Dendritic cell treated with granulocyte-macrophage colony-stimulating factor and Interleukin-4, amounts not matched to agents 40 ng/mL and 50 ng/mL, for 4 days (primary cell): ENCODE data around the gene CAPS2.

Experiments used
- H3K27ac Mint-ChIP-seq: one replicate; pipeline ENCODE4 v1.8.0; 2022; ENCODE audit warnings: mild to moderate bottlenecking, mixed read lengths
- H3K27me3 Mint-ChIP-seq: one replicate; pipeline ENCODE4 v1.8.0; 2022; ENCODE audit warnings: mild to moderate bottlenecking, mixed read lengths
- H3K36me3 Mint-ChIP-seq: one replicate; pipeline ENCODE4 v1.8.0; 2022; ENCODE audit warnings: low read depth, mixed read lengths
- H3K4me1 Mint-ChIP-seq: one replicate; pipeline ENCODE4 v1.8.0; 2022; ENCODE audit warnings: low read depth, mixed read lengths
- H3K4me3 Mint-ChIP-seq: one replicate; pipeline ENCODE4 v1.8.0; 2022; ENCODE audit warnings: mild to moderate bottlenecking, moderate library complexity, mixed read lengths
- H3K9me3 Mint-ChIP-seq: one replicate; pipeline ENCODE4 v1.8.0; 2022; ENCODE audit warnings: mixed read lengths
- intact Hi-C: fragments of 100-400 bp; cut with micrococcal nuclease; formaldehyde crosslinking; loops from one replicate; pipeline ENCODE4 v1.15.0; 2022

The CAPS2 gene

GRCh38 chr12:75289753-75290152 is 40.4 kb downstream of the CAPS2 start:
- intact Hi-C loops, result no loop called here
- H3K4me1 Mint-ChIP-seq, result no peaks in the 10 kb centered on the region
- no peak overlapping the region for H3K4me3 Mint-ChIP-seq
- no peaks in the 10 kb centered on the region for H3K9me3 Mint-ChIP-seq
- no peaks in the 10 kb centered on the region for H3K36me3 Mint-ChIP-seq
- H3K27ac Mint-ChIP-seq, result no peak overlapping the region
- no peaks in the 10 kb centered on the region for H3K27me3 Mint-ChIP-seq

- Mint-ChIP-seq H3K36me3 (no peaks in the 10 kb centered on the region), H3K4me3 (no peak overlapping the region), H3K4me1 (no peaks in the 10 kb centered on the region), H3K27me3 (no peaks in the 10 kb centered on the region), H3K9me3 (no peaks in the 10 kb centered on the region), H3K27ac (no peak overlapping the region)
- intact Hi-C loops, result no loop called here
Measured at GRCh38 chr12:75288860-75289259, 41.3 kb downstream of the CAPS2 start.

DNA sequence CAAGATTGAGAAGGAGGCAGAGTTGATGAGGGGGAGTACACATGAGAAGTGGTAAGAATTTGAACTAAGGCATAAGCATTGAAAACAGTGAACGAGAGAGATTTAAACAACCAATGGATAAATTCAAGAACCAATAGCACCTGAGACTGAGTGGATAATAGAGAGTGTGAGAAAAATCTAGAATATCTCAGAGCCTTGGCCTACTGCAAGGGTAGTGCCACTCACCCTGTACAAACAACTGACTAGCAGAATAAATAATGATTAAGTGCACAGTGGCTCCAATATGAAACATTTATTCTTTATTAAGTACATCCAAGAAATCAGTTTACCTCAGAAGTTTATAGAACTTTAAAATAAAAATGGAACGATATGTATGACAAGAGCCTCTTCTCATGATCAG is 54.4 kb downstream of the CAPS2 start:
- intact Hi-C loops, result no loop called here
- Mint-ChIP-seq H3K4me1 (no peaks in the 10 kb centered on the region), H3K27me3 (no peaks in the 10 kb centered on the region), H3K36me3 (no peaks in the 10 kb centered on the region), H3K9me3 (no peaks in the 10 kb centered on the region), H3K27ac (no peak overlapping the region), H3K4me3 (no peak overlapping the region)

DNA sequence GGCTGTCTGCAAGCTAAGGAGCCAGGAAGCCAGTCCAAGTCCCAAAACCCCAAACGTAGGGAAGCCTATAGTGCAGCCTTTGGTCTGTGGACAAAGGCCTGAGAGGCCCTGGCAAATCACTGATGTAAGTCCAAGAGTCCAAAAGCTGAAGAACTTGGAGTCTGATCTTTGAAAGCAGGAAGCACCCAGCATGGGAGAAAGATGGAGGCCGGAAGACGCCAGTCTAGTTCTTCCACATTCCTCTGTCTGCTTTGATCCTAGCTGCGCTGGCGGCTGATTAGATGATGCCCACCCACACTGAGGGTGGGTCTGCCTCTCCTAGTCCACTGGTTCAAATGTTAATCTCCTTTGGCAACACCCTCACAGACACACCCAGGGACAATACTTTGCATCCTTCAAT is 58.5 kb downstream of the CAPS2 start:
- intact Hi-C loops, result no loop called here
- H3K9me3 Mint-ChIP-seq, result no peaks in the 10 kb centered on the region
- no peak overlapping the region for H3K4me3 Mint-ChIP-seq
- H3K4me1 Mint-ChIP-seq, result no peaks in the 10 kb centered on the region
- H3K27me3 Mint-ChIP-seq, result no peaks in the 10 kb centered on the region
- no peaks in the 10 kb centered on the region for H3K36me3 Mint-ChIP-seq
- H3K27ac Mint-ChIP-seq, result no peak overlapping the region

GRCh38 chr12:75270157-75270556 is 60.0 kb downstream of the CAPS2 start:
- H3K4me1 Mint-ChIP-seq, result no peaks in the 10 kb centered on the region
- no peaks in the 10 kb centered on the region for H3K9me3 Mint-ChIP-seq
- no peaks in the 10 kb centered on the region for H3K27me3 Mint-ChIP-seq
- no peak overlapping the region for H3K27ac Mint-ChIP-seq
- intact Hi-C loops, result no loop called here
- H3K36me3 Mint-ChIP-seq, result no peaks in the 10 kb centered on the region
- H3K4me3 Mint-ChIP-seq, result no peak overlapping the region

DNA sequence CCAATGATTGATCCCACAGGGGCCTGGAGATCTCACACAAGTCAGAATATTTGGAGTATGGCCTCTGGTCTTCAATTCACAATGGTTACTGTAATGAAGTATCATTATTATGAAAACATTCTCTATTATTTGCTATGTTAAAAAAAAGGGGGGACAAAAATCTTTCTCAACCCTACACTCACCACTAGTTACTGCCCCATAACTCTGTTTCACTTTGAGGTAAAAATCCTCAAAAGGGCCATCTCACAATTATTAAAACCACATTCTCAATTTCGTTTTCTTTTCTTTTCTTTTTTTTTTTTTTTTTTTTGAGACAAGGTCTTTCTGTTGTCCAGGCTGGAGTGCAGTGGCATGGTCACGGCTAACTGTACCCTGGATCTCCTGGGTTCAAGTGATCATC is 60.9 kb downstream of the CAPS2 start:
- Mint-ChIP-seq H3K27me3 (no peaks in the 10 kb centered on the region), H3K9me3 (no peaks in the 10 kb centered on the region), H3K36me3 (no peaks in the 10 kb centered on the region), H3K27ac (no peak overlapping the region), H3K4me3 (no peak overlapping the region), H3K4me1 (no peaks in the 10 kb centered on the region)
- intact Hi-C loops, result no loop called here

DNA sequence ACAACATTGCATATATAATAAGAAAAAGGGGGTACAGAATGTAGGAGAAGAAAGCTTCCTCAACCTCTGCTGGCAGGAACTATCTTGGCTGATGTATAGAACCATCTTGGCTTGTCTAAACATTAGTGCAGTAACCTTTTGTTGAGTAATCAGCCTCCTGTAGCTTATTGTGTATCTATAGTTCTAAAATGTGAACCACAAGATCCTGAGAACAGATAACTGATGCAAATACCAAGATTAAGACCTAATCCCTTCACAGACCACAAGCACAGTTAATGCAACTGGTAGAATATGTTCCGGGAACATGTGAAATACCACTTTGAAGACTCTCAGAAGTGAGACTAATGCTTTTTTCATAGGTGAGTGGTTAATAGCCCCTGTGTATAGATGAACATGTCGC is 69.8 kb downstream of the CAPS2 start:
- intact Hi-C loops, result no loop called here
- H3K9me3 Mint-ChIP-seq, result no peaks in the 10 kb centered on the region
- H3K27me3 Mint-ChIP-seq, result no peaks in the 10 kb centered on the region
- no peaks in the 10 kb centered on the region for H3K36me3 Mint-ChIP-seq
- H3K4me3 Mint-ChIP-seq, result no peak overlapping the region
- no peaks in the 10 kb centered on the region for H3K4me1 Mint-ChIP-seq
- H3K27ac Mint-ChIP-seq, result no peak overlapping the region

GRCh38 chr12:75259143-75259542 is 71.0 kb downstream of the CAPS2 start:
- Mint-ChIP-seq H3K4me3 (no peak overlapping the region), H3K27me3 (no peaks in the 10 kb centered on the region)
- intact Hi-C loops, result no loop called here

DNA sequence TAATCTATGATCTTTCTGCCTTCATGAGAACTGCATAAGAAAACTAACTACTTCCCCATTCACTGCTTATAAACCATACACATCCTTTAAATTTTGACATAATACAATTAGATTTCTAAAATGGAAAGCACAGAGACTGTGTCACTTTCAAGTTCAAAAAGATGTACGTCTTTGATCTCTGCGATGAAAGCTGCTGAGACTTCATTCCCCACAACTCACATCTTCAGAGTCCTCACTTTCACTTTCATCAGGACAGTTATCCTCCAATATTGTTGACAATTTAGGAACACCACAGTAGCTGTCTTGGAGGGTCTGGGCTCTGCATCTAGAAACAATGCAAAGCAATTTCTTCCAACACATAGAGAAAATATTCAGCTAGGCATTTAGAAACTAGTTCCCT is 72.6 kb downstream of the CAPS2 start:
- no peaks in the 10 kb centered on the region for H3K27me3 Mint-ChIP-seq
- no peaks in the 10 kb centered on the region for H3K4me1 Mint-ChIP-seq
- no peak overlapping the region for H3K4me3 Mint-ChIP-seq
- no peak overlapping the region for H3K27ac Mint-ChIP-seq
- intact Hi-C loops, result no loop called here
- H3K9me3 Mint-ChIP-seq, result no peaks in the 10 kb centered on the region
- no peaks in the 10 kb centered on the region for H3K36me3 Mint-ChIP-seq

More at GRCh38 chr12:75259143-75259542, 71.0 kb downstream of the CAPS2 start:
- Mint-ChIP-seq H3K4me1 (no peaks in the 10 kb centered on the region), H3K9me3 (no peaks in the 10 kb centered on the region), H3K36me3 (no peaks in the 10 kb centered on the region), H3K27ac (no peak overlapping the region)

DNA sequence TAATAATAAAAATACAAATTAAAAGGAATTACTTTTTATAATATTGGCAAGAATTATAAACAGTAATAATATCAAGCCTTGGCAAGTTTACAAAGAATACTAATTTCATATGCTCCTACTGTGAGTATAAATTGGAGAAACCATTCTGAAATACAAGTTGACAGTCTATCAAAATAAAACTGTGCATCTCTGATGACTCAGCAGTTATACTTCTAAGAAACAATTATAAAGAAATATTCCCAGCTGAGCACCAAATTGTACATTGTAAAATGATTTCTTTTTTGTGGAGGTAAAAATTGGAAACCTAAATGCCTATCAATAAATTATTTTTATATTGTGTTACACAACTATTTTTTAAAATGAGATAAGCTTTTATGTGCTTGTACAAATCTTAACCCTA is 85.0 kb downstream of the CAPS2 start:
- intact Hi-C loops, result no loop called here
- H3K4me1 Mint-ChIP-seq, result no peaks in the 10 kb centered on the region
- H3K36me3 Mint-ChIP-seq, result no peaks in the 10 kb centered on the region
- no peak overlapping the region for H3K27ac Mint-ChIP-seq
- H3K27me3 Mint-ChIP-seq, result no peaks in the 10 kb centered on the region
- peaks cover 8% of the 10 kb centered on the region for H3K9me3 Mint-ChIP-seq
- H3K4me3 Mint-ChIP-seq, result no peak overlapping the region

DNA sequence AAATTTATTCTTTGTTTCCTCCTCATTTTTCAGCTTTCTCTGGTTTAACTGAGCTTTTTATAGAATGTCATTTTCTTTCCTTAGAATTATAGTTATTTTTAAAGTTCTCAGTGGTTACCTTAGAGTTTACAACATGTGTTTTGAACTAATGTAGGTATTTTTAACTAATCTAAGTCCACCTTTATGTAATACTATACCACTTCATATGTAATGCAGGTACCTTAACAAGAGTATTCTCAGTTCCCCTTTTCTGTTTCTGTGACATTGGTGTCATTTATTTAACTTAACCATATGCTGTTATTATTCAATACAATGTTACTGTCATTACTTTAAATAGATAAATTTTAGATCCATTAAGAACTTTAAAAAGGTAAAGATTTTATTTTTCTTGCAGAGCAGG is 90.1 kb downstream of the CAPS2 start:
- Mint-ChIP-seq H3K36me3 (no peaks in the 10 kb centered on the region), H3K4me3 (no peak overlapping the region), H3K27ac (no peak overlapping the region), H3K27me3 (no peaks in the 10 kb centered on the region), H3K4me1 (no peaks in the 10 kb centered on the region), H3K9me3 (peaks cover 8% of the 10 kb centered on the region)
- intact Hi-C loops, result no loop called here

DNA sequence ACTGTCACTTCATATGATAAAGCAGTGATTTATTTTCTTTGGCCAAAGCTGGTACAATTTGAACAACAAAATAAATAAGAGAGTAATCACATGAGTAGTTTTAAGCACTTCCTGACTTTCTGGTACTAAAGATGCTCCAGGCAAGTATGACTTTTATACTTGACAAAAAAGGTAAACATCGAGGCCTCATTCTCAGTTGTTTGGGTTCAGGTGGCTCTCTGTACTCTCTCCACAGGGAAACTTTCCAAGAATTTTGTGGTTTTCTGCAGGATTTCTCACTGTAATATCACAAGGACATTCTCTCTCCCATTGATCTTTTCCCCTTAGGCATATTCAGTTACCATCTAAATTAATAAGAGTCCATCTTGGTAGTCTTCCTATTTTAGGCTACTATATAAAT is 93.9 kb downstream of the CAPS2 start:
- H3K27me3 Mint-ChIP-seq, result no peaks in the 10 kb centered on the region
- intact Hi-C loops, result no loop called here
- H3K4me3 Mint-ChIP-seq, result no peak overlapping the region
- no peak overlapping the region for H3K27ac Mint-ChIP-seq
- peaks cover 8% of the 10 kb centered on the region for H3K9me3 Mint-ChIP-seq
- no peaks in the 10 kb centered on the region for H3K36me3 Mint-ChIP-seq
- H3K4me1 Mint-ChIP-seq, result no peaks in the 10 kb centered on the region

GRCh38 chr12:75227132-75227531 is 103.0 kb downstream of the CAPS2 start:
- H3K9me3 Mint-ChIP-seq, result peaks cover 8% of the 10 kb centered on the region
- no peaks in the 10 kb centered on the region for H3K36me3 Mint-ChIP-seq
- intact Hi-C loops, result no loop called here
- H3K4me1 Mint-ChIP-seq, result no peaks in the 10 kb centered on the region
- no peaks in the 10 kb centered on the region for H3K27me3 Mint-ChIP-seq
- H3K27ac Mint-ChIP-seq, result no peak overlapping the region
- no peak overlapping the region for H3K4me3 Mint-ChIP-seq
